CD4-positive, alpha-beta T cell (primary cell): ENCODE measurements around the gene TRIM34. TPM values are rescaled to one million over a fixed set of nuclear protein-coding genes. Genes with fewer than 3 reads are reported as not detected.
A peak's percentile ranks its signal among the peaks of the same experiment; 100 is the strongest.
"Not testable (repeated sequence)": the region's sequence is repeated elsewhere in the genome, so short reads cannot be mapped to it uniquely, and the experiment has no call there.

ENCODE experiments used
- ATAC-seq: fragments of 200-7000 bp; cut with Tn5 transposase; one replicate; pipeline ENCODE4 v1.10.0; 2022; ENCODE audit warnings: mild to moderate bottlenecking; ENCODE audit not compliant: poor library complexity
- CTCF ChIA-PET: fragments of 350-600 bp; sonication (Branson Sonifier 250); formaldehyde crosslinking; loops from one replicate; lab custom pipeline; 2021; ENCODE audit warnings: antibody characterized with exemption, inconsistent platforms; lab: Charles Lee
- POLR2A ChIA-PET: fragments of 350-600 bp; sonication (Branson Sonifier 250); formaldehyde crosslinking; loops from one replicate; lab custom pipeline; 2021; ENCODE audit warnings: antibody characterized with exemption, inconsistent platforms; lab: Charles Lee
- DNase-seq, 14 experiments: peaks; one replicate each; pipeline ENCODE4 v3.0.0-alpha.2; 2013 to 2020; ENCODE audit warnings: mixed read lengths in 2 of 14
- H3K27ac ChIP-seq, 2 donors: one replicate each; pipeline versions ENCODE4 v1.5.1 to v1.7.0; 2013; ENCODE audit warnings: low read length in 2 of 2, low read depth in 1 of 2, mild to moderate bottlenecking in 1 of 2
- H3K27me3 ChIP-seq, 2 experiments: 1 replicate in 1 of 2; 2 replicates in 1 of 2; pipeline versions ENCODE4 v1.6.1 to v1.7.0; 2013; ENCODE audit warnings: low read length in 2 of 2, control low read depth in 1 of 2, mild to moderate bottlenecking in 1 of 2, moderate library complexity in 1 of 2; ENCODE audit not compliant: insufficient read depth in 2 of 2, control insufficient read depth in 1 of 2
- H3K36me3 ChIP-seq: one replicate; pipeline ENCODE4 v1.6.1; 2013; ENCODE audit warnings: low read length, control low read depth; ENCODE audit not compliant: insufficient read depth
- H3K4me1 ChIP-seq: one replicate; pipeline ENCODE4 v1.6.1; 2013; ENCODE audit warnings: low read length, control low read depth; ENCODE audit not compliant: insufficient read depth
- H3K4me3 ChIP-seq: one replicate; pipeline ENCODE4 v1.5.1; 2013; ENCODE audit warnings: mild to moderate bottlenecking, low read length, moderate library complexity
- H3K9me3 ChIP-seq, 2 experiments: 1 replicate in 1 of 2; 2 replicates in 1 of 2; pipeline versions ENCODE4 v1.6.1 to v1.7.0; 2013; ENCODE audit warnings: low read length in 2 of 2, mild to moderate bottlenecking in 2 of 2, control low read depth in 1 of 2, moderate library complexity in 1 of 2; ENCODE audit not compliant: control insufficient read depth in 1 of 2, insufficient read depth in 1 of 2
- H3K27ac Mint-ChIP-seq: one replicate; pipeline ENCODE4 v1.8.0; 2020; ENCODE audit warnings: mixed read lengths
- H3K27me3 Mint-ChIP-seq: one replicate; pipeline ENCODE4 v1.8.0; 2021; ENCODE audit warnings: mixed read lengths
- H3K36me3 Mint-ChIP-seq: one replicate; pipeline ENCODE4 v1.8.0; 2021; ENCODE audit warnings: low read depth, mixed read lengths
- H3K4me1 Mint-ChIP-seq: one replicate; pipeline ENCODE4 v1.8.0; 2021; ENCODE audit warnings: low read depth, mixed read lengths
- H3K4me3 Mint-ChIP-seq: one replicate; pipeline ENCODE4 v1.8.0; 2020; ENCODE audit warnings: mild to moderate bottlenecking, mixed read lengths
- H3K9me3 Mint-ChIP-seq: one replicate; pipeline ENCODE4 v1.8.0; 2020; ENCODE audit warnings: mixed read lengths
- CTCF ChIP-seq: fragments of 200-600 bp; IDR thresholded peaks from one replicate; pipeline ENCODE4 v1.8.0; 2022; ENCODE audit warnings: antibody characterized with exemption, mild to moderate bottlenecking
- intact Hi-C, 2 experiments: fragments of 100-400 bp; cut with DNase I in 1 of 2; cut with micrococcal nuclease in 1 of 2; formaldehyde crosslinking; loops; one replicate each; pipeline versions ENCODE4 v1.15.1 to v1.9.0; 2023 to 2025; cut with DNase I, micrococcal nuclease
- total RNA-seq, 174 experiments: library from RNA in 2 of 174; stranded (reverse) in 2 of 174; gene quantifications; one replicate each; pipeline ENCODE4 v1.2.3 and lab custom pipeline; 2021 to 2026

The TRIM34 gene
- total RNA-seq, 2 experiments from 2014 or later, result 3.0 to 3.5 TPM

GRCh38 chr11:5596607-5597201, 28.1 kb upstream of the TRIM34 start, which contains the start of gene TRIM6:
Gene TRIM6 (plus strand): TSS chr11:5596637. CDS start chr11:5596898, 261 bp downstream.
- H3K4me1 Mint-ChIP-seq, result peaks cover 12% of the 10 kb centered on the region
- intact Hi-C loops, result no loop called here
- no peaks in the 10 kb centered on the region for H3K9me3 Mint-ChIP-seq
- DNase-seq, result peak in 4 of 14 experiments; percentile 2 to 27 (median 14)
- H3K27me3 Mint-ChIP-seq, result peaks cover 20% of the 10 kb centered on the region
- Histone ChIP-seq H3K27ac (no peak within 1 kb of the TSS), H3K4me1 (peaks cover 8% of the 10 kb centered on the region), H3K4me3 (peak within 1 kb of the TSS; percentile 52), H3K36me3 (no peaks in the 10 kb centered on the region), H3K27me3 (peaks cover 0 to 8% of the 10 kb centered on the region in 2 experiments), H3K9me3 (no peaks in the 10 kb centered on the region)
- ChIA-PET POLR2A (interaction anchor here (0.7 kb wide), 1 partner anchor 105 kb away, joined by 3 read pairs; no protein-coding TSS in a partner anchor), CTCF (no interaction called here)
- no peaks in the 10 kb centered on the region for H3K36me3 Mint-ChIP-seq
- H3K4me3 Mint-ChIP-seq, result peak within 1 kb of the TSS; percentile 86
- peak; percentile 39 for ATAC-seq
- TF ChIP-seq CTCF, result no peak
- no peak within 1 kb of the TSS for H3K27ac Mint-ChIP-seq

- intact Hi-C loops, result no loop called here
- ChIA-PET CTCF (no interaction called here), POLR2A (no interaction called here)
- Mint-ChIP-seq H3K4me3 (no peak overlapping the region), H3K36me3 (no peaks in the 10 kb centered on the region), H3K27ac (no peak overlapping the region), H3K27me3 (peaks cover 20% of the 10 kb centered on the region), H3K4me1 (peaks cover 12% of the 10 kb centered on the region), H3K9me3 (no peaks in the 10 kb centered on the region)
- no peaks in the 10 kb centered on the region for H3K36me3 ChIP-seq
- TF ChIP-seq CTCF, result no peak
- H3K9me3 ChIP-seq, result no peaks in the 10 kb centered on the region
- DNase-seq (no peak), ATAC-seq (no peak)
- H3K27ac ChIP-seq, result no peak overlapping the region
- peaks cover 0 to 8% of the 10 kb centered on the region in 2 experiments for H3K27me3 ChIP-seq
- no peak overlapping the region for H3K4me3 ChIP-seq
- H3K4me1 ChIP-seq, result peaks cover 8% of the 10 kb centered on the region
Measured at GRCh38 chr11:5597953-5598352, 26.8 kb upstream of the TRIM34 start.

DNA sequence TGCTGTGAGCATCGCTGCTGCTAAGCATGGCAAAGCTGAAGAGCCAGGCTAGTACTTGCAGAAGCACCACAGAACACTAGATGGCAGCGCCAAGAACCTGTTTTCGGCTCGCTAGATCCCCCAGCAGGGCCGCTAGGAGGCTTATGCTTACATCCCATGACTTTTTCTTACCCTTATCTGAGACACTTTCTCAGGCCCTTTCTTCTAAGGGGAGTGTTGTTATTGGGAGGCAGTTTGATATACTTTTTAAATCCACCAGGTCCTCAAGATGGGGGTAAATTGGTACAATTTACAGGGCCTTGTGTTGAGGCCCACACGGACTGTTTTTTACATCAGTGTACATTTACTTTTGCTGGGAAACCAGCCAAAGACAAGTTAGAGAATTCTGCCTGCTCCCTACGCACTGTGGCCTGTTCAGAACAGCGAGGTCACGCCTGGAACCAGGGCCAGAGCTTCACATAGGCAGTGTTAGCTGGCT, 24.4 kb upstream of the TRIM34 start:
- POLR2A ChIA-PET, result interaction anchor here (1.0 kb wide), 1 partner anchor 84 kb away, joined by 4 read pairs; the partner anchor contains the start of gene TRIM5

GRCh38 chr11:5602791-5603190, 22.0 kb upstream of the TRIM34 start:
- H3K4me3 ChIP-seq, H3K9me3 ChIP-seq, H3K4me1 ChIP-seq, H3K4me1 Mint-ChIP-seq, ATAC-seq, POLR2A ChIA-PET, H3K27ac ChIP-seq, H3K27me3 Mint-ChIP-seq, H3K27me3 ChIP-seq, H3K36me3 Mint-ChIP-seq, DNase-seq, H3K36me3 ChIP-seq, H3K9me3 Mint-ChIP-seq, H3K27ac Mint-ChIP-seq, H3K4me3 Mint-ChIP-seq: not testable (repeated sequence)
- CTCF ChIA-PET, result interaction anchor here (1.3 kb wide), 1 partner anchor 11 kb away, joined by 3 read pairs; no protein-coding TSS in a partner anchor
- intact Hi-C loops, result loop anchor here in 1 of 2 experiments (5.0 kb wide), 3 partner anchors 110 to 750 kb away; partner anchors contain the start of gene OR52E5

More for the DNA sequence above, 24.4 kb upstream of the TRIM34 start:
- DNase-seq, result peak; percentile 40 to 78 (median 53)
- Mint-ChIP-seq H3K4me1 (peaks cover 12% of the 10 kb centered on the region), H3K27me3 (peaks cover 20% of the 10 kb centered on the region), H3K9me3 (no peaks in the 10 kb centered on the region), H3K36me3 (no peaks in the 10 kb centered on the region), H3K4me3 (no peak overlapping the region), H3K27ac (no peak overlapping the region)
- Histone ChIP-seq H3K4me3 (no peak overlapping the region), H3K27me3 (peaks cover 0 to 8% of the 10 kb centered on the region in 2 experiments), H3K36me3 (no peaks in the 10 kb centered on the region), H3K27ac (no peak overlapping the region), H3K4me1 (peaks cover 8% of the 10 kb centered on the region), H3K9me3 (no peaks in the 10 kb centered on the region)
- CTCF ChIA-PET, result interaction anchor here (0.7 to 2.3 kb wide), 3 partner anchors 12 to 84 kb away, joined by 3 to 7 read pairs (median 4); partner anchors contain the start of genes TRIM34 and TRIM5
- intact Hi-C loops, result loop anchor here (1.0 to 5.0 kb wide), 6 partner anchors 112 to 752 kb away; partner anchors contain the start of genes OR52E5 (in 1 of the 2) and OR52N2 (in 1 of the 2)
- TF ChIP-seq CTCF, result peak; percentile 84
- peak; percentile 90 for ATAC-seq
